ENCODE measurements around the gene GTPBP3.

DNA sequence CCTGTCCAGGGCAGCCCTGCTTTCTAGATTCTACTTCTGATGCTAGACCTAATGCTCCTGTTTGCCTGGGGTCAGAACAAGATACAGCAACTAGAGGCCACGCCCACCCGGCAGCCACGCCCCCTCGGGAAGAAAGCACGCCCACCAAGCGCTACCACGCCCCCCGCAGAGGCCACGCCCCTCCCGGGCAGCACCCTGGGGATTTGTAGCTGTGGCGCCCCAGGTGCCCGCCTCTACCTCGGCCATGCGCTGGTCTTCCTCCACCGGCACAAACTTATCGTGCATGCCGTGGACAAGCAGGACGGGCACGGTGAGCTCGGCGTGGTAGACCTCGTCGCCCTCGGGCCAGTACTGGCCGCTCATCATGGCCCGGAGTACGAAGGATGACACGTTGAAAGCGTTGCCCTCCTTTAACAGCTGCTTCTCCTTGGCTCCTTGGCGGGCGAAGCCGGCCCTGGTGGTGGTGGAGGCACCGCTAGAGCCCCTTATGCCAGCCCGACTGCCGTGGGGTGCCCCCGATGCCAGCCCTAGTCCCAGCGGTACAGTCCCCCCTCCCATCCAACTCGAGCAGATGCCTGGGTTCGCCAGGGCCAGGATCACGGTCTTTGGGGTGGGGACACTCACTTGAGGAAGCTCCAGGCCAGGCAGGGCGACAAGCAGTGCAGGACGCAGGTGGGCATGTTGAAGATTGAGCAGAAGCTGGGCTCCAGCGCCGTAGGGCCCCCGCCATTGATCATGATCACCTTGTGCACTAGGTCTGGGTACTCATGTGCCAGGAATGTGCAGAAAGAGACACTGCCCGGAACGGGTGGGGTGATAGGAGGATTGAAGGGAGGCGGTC, 43.1 kb upstream of the GTPBP3 start:
- no peak for TF ChIP-seq EZH2 (IDR thresholded peaks at IDR 0.05; ENCODE audit: insufficient read depth, poor library complexity, severe bottlenecking)
- TF ChIP-seq EZH2phosphoT487 (IDR thresholded peaks at IDR 0.05; ENCODE audit: insufficient read depth, low read depth), result no peak

Data from GM23248 (cell line).